GM18870 (cell line): ENCODE results near the gene NUDT6.
A peak's percentile ranks its signal among the peaks of the same experiment; 100 is the strongest.

Source experiments
- ATAC-seq: cut with Tn5 transposase; IDR thresholded peaks from one replicate; pipeline ENCODE4 v1.9.1; 2021; ENCODE audit warnings: moderate library complexity; ENCODE audit not compliant: unreplicated experiment

NUDT6 gene

GRCh38 chr4:122914938-122915337 lies 7.5 kb downstream of the NUDT6 start:
- ATAC-seq, result no peak

GRCh38 chr4:122914292-122914904 lies 8.0 kb downstream of the NUDT6 start:
- ATAC-seq, result peak; percentile 93

GRCh38 chr4:122912810-122913575 lies 9.4 kb downstream of the NUDT6 start:
- no peak for ATAC-seq

GRCh38 chr4:122911588-122911987 lies 10.8 kb downstream of the NUDT6 start:
- ATAC-seq, result no peak

GRCh38 chr4:122909683-122910082 lies 12.7 kb downstream of the NUDT6 start:
- ATAC-seq, result no peak

GRCh38 chr4:122908223-122908622 lies 14.2 kb downstream of the NUDT6 start:
- ATAC-seq, result no peak

- ATAC-seq, result no peak
Measured at GRCh38 chr4:122906859-122907305, 15.5 kb downstream of the NUDT6 start.

- ATAC-seq, result no peak
Measured at GRCh38 chr4:122903766-122904288, 18.6 kb downstream of the NUDT6 start.

- no peak for ATAC-seq
Measured at GRCh38 chr4:122901247-122902010, 21.0 kb downstream of the NUDT6 start.

- no peak for ATAC-seq
Measured at GRCh38 chr4:122900314-122900713, 22.1 kb downstream of the NUDT6 start.

GRCh38 chr4:122899682-122900081 lies 22.7 kb downstream of the NUDT6 start:
- ATAC-seq, result no peak

- ATAC-seq, result no peak
Measured at GRCh38 chr4:122898370-122899150, 23.8 kb downstream of the NUDT6 start.

- ATAC-seq, result no peak
Measured at GRCh38 chr4:122896270-122896669, 26.1 kb downstream of the NUDT6 start.

GRCh38 chr4:122895336-122895995 lies 26.9 kb downstream of the NUDT6 start:
- ATAC-seq, result no peak

GRCh38 chr4:122894827-122895226 lies 27.6 kb downstream of the NUDT6 start:
- no peak for ATAC-seq

- peak; percentile 65 for ATAC-seq
Measured at GRCh38 chr4:122890147-122890795, 32.1 kb downstream of the NUDT6 start.

- ATAC-seq, result peak; percentile 24
Measured at GRCh38 chr4:122889726-122890125, 32.7 kb downstream of the NUDT6 start.

GRCh38 chr4:122884499-122884898 lies 37.9 kb downstream of the NUDT6 start:
- no peak for ATAC-seq

GRCh38 chr4:122882857-122883735 lies 39.3 kb downstream of the NUDT6 start:
- no peak for ATAC-seq
